CD8-positive, alpha-beta memory T cell (primary cell): ENCODE results near the gene PALM2AKAP2. TPM values are rescaled to one million over a fixed set of nuclear protein-coding genes. Genes with fewer than 3 reads are reported as not detected.
A peak's percentile ranks its signal among the peaks of the same experiment; 100 is the strongest.

Source experiments
- CTCF ChIA-PET: fragments of 350-600 bp; sonication (Branson Sonifier 250); formaldehyde crosslinking; loops from one replicate; lab custom pipeline; 2021; ENCODE audit warnings: antibody characterized with exemption; lab: Charles Lee
- POLR2A ChIA-PET: fragments of 350-600 bp; sonication (Branson Sonifier 250); formaldehyde crosslinking; loops from one replicate; lab custom pipeline; 2021; ENCODE audit warnings: antibody characterized with exemption; lab: Charles Lee
- DNase-seq, 5 donors: peaks; one replicate each; pipeline versions ENCODE4 v3.0.0 to v3.0.0-alpha.2; 2020 to 2022; ENCODE audit warnings: mixed read lengths in 1 of 5
- H3K27ac ChIP-seq: one replicate; pipeline ENCODE4 v1.7.0; 2013; ENCODE audit warnings: low read depth, mild to moderate bottlenecking, low read length, moderate library complexity
- H3K27me3 ChIP-seq: 2 replicates; pipeline ENCODE4 v1.7.0; 2013; ENCODE audit warnings: low read length, mild to moderate bottlenecking; ENCODE audit not compliant: insufficient read depth, poor library complexity, severe bottlenecking
- H3K36me3 ChIP-seq: 2 replicates; pipeline ENCODE4 v1.7.0; 2013; ENCODE audit warnings: mild to moderate bottlenecking, low read length, moderate library complexity; ENCODE audit not compliant: insufficient read depth
- H3K4me1 ChIP-seq: 2 replicates; pipeline ENCODE4 v1.7.0; 2013; ENCODE audit warnings: mild to moderate bottlenecking, low read length, moderate library complexity; ENCODE audit not compliant: insufficient read depth
- H3K4me3 ChIP-seq: 2 replicates; pipeline ENCODE4 v1.7.0; 2013; ENCODE audit warnings: mild to moderate bottlenecking, low read length
- H3K9me3 ChIP-seq: 2 replicates; pipeline ENCODE4 v1.7.0; 2013; ENCODE audit warnings: mild to moderate bottlenecking, low read length
- H3K27ac Mint-ChIP-seq, 8 donors: one replicate each; pipeline ENCODE4 v1.8.0; 2020 to 2021; ENCODE audit warnings: mixed read lengths in 8 of 8, mild to moderate bottlenecking in 6 of 8, inconsistent platforms in 3 of 8, moderate library complexity in 3 of 8
- H3K27me3 Mint-ChIP-seq, 2 donors: one replicate each; pipeline ENCODE4 v1.8.0; 2020 to 2021; ENCODE audit warnings: mixed read lengths in 2 of 2, mild to moderate bottlenecking in 1 of 2, moderate library complexity in 1 of 2
- H3K36me3 Mint-ChIP-seq, 3 donors: one replicate each; pipeline ENCODE4 v1.8.0; 2020 to 2021; ENCODE audit warnings: mixed read lengths in 3 of 3, inconsistent platforms in 1 of 3, mild to moderate bottlenecking in 1 of 3
- H3K4me1 Mint-ChIP-seq, 3 donors: one replicate each; pipeline ENCODE4 v1.8.0; 2020 to 2021; ENCODE audit warnings: mixed read lengths in 3 of 3, inconsistent platforms in 1 of 3, mild to moderate bottlenecking in 1 of 3
- H3K4me3 Mint-ChIP-seq, 7 donors: one replicate each; pipeline ENCODE4 v1.8.0; 2020 to 2021; ENCODE audit warnings: mixed read lengths in 7 of 7, mild to moderate bottlenecking in 6 of 7, moderate library complexity in 4 of 7, inconsistent platforms in 2 of 7
- H3K9me3 Mint-ChIP-seq, 5 donors: one replicate each; pipeline ENCODE4 v1.8.0; 2020 to 2022; ENCODE audit warnings: mixed read lengths in 5 of 5, mild to moderate bottlenecking in 3 of 5, moderate library complexity in 2 of 5, inconsistent platforms in 1 of 5
- polyA plus RNA-seq: library from polyadenylated mRNA; unstranded; fragments of 300-500 nt; fragmentation: Illumina TruSeq; gene quantifications from one replicate; pipeline ENCODE4 v1.2.3, GENCODE V29; 2021
- total RNA-seq, 2 experiments: library from RNA; stranded (reverse); gene quantifications; one replicate each; pipeline ENCODE4 v1.2.3, GENCODE V29; 2021

The PALM2AKAP2 gene
- total and polyA plus RNA-seq, 3 experiments from 2014 or later, result 0.15 TPM; not detected in 2

DNA sequence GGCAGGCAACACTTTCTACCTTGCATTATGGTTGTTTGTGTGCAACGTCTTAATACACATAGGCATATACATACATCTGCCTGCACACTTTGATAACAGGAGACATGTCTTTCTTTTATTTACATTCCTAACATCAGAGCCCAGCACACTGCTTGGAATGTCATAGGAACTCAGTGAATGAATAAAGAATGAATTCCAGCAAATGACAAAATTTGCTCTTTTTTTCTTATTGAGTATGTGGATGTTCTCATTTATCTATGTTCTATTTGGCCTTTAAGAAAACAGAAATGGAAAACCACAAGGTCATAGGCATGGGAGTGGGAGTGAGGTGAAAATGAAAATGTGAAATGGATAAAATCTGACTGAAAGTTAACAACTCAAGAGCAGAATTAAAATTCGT lies 36.3 kb upstream of the PALM2AKAP2 start:
- Mint-ChIP-seq H3K36me3 (no peaks in the 10 kb centered on the region), H3K4me3 (no peak overlapping the region), H3K4me1 (no peaks in the 10 kb centered on the region), H3K27me3 (no peaks in the 10 kb centered on the region), H3K9me3 (peaks cover 0 to 5% (median 0%) of the 10 kb centered on the region in 5 donors), H3K27ac (no peak overlapping the region)
- ChIA-PET POLR2A (no interaction called here), CTCF (no interaction called here)
- no peaks in the 10 kb centered on the region for H3K27me3 ChIP-seq
- H3K4me1 ChIP-seq, result no peaks in the 10 kb centered on the region
- H3K27ac ChIP-seq, result no peak overlapping the region
- no peak overlapping the region for H3K4me3 ChIP-seq
- H3K9me3 ChIP-seq, result no peaks in the 10 kb centered on the region
- no peak for DNase-seq
- H3K36me3 ChIP-seq, result no peaks in the 10 kb centered on the region

DNA sequence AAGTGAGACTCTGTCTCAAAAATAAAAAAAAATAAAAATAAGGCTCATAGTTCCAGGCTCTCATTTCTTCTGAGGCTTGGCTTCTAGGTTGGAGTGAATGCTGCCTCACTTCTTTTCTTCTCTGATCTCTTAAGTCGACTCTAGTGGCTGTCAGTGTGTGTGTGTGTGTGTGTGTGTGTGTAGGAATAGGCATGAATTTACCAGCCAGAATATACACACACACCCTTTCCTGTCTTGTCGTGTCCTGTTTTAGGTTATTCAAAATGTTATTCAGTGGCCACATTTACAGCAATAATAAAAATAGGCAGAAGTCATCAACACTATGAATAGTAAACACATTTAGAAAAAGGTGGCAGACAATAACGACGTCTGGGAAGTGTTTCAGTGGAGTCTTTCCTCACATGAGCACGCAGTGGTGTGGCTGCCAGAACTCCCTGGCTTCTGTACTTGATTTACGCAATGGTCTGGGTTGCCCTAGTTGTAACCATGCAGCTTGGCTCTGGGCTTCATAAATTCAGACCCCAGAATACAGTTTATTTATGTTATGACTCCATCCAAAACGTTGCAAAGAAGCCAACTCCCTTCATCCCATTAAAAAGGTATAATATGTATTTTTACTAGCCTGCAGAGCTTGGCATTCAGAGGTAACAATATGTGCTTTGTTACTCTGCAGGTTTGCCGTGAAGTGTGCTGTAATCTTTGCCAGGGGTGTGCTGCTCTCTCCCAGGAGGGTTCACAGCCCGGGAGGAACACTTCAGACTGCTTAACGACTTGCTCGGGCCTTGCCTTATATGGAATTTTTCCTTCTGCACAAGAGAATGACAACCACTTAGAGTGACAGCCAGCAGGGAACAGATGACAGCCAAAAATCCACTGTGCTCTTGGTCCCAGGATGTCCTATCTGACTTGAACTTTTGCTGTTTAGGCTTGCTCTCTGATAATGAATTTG lies 34.4 kb upstream of the PALM2AKAP2 start:
- H3K36me3 Mint-ChIP-seq, result no peaks in the 10 kb centered on the region
- H3K4me3 Mint-ChIP-seq, result no peak overlapping the region
- no peak overlapping the region for H3K4me3 ChIP-seq
- ChIA-PET CTCF (no interaction called here), POLR2A (no interaction called here)
- no peaks in the 10 kb centered on the region for H3K4me1 ChIP-seq
- H3K9me3 Mint-ChIP-seq, result peaks cover 0 to 5% (median 0%) of the 10 kb centered on the region in 5 donors
- no peaks in the 10 kb centered on the region for H3K27me3 ChIP-seq
- H3K9me3 ChIP-seq, result no peaks in the 10 kb centered on the region
- no peak for DNase-seq
- no peaks in the 10 kb centered on the region for H3K4me1 Mint-ChIP-seq
- H3K27ac ChIP-seq, result no peak overlapping the region
- H3K27me3 Mint-ChIP-seq, result no peaks in the 10 kb centered on the region
- no peaks in the 10 kb centered on the region for H3K36me3 ChIP-seq
- no peak overlapping the region for H3K27ac Mint-ChIP-seq

DNA sequence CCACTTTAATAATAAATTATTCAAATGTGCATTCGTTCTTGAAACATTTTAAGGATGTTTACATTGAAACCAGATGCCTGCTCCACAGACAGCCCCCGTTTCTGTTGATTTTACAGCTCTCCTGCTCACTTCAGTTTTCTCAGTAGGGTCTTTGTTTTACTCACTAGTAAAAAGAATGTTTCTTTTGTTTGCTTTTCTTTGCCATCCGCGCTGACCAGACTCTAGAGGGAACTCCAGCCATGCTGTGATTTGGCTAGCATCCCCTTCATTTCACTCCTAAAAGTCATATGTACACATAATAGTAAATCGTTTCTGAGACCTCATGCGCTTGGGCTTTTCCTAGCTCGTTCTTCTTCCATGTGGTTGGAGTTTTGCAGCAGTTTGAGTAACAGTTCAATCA lies 28.7 kb upstream of the PALM2AKAP2 start:
- Mint-ChIP-seq H3K9me3 (peaks cover 0 to 4% (median 0%) of the 10 kb centered on the region in 5 donors), H3K27me3 (peaks cover 0 to 2% of the 10 kb centered on the region in 2 donors), H3K4me3 (no peak overlapping the region), H3K4me1 (no peaks in the 10 kb centered on the region), H3K36me3 (no peaks in the 10 kb centered on the region), H3K27ac (peak overlapping the region in 1 of 8 donors; percentile 43)
- ChIA-PET CTCF (no interaction called here), POLR2A (no interaction called here)
- no peak overlapping the region for H3K4me3 ChIP-seq
- DNase-seq, result no peak
- H3K27me3 ChIP-seq, result no peaks in the 10 kb centered on the region
- H3K9me3 ChIP-seq, result no peaks in the 10 kb centered on the region
- no peaks in the 10 kb centered on the region for H3K36me3 ChIP-seq
- H3K4me1 ChIP-seq, result no peaks in the 10 kb centered on the region
- no peak overlapping the region for H3K27ac ChIP-seq

DNA sequence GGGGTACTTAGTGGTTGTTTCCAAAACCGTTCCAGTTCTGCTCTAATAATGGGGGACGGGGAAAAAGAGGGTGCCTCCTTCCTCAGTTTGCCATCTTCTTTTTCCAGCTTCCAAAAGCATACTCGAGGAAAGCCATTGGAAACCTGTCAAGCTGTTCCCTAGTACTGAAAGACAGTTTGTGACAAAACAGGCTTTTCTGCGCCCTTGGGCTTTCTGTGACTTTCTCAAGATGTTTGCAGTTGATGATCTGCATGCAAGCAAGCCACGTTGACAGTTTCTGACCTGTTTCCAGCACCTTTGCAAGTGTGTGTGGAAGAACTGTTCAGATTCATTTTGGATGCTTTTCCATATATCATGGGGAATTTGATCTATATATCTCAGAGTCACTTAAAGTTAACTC lies 26.7 kb upstream of the PALM2AKAP2 start:
- no peak overlapping the region for H3K4me3 ChIP-seq
- H3K36me3 Mint-ChIP-seq, result no peaks in the 10 kb centered on the region
- no peaks in the 10 kb centered on the region for H3K36me3 ChIP-seq
- H3K4me1 Mint-ChIP-seq, result no peaks in the 10 kb centered on the region
- no peaks in the 10 kb centered on the region for H3K4me1 ChIP-seq
- H3K9me3 ChIP-seq, result no peaks in the 10 kb centered on the region
- CTCF ChIA-PET, result no interaction called here
- DNase-seq, result no peak
- peaks cover 0 to 2% of the 10 kb centered on the region in 2 donors for H3K27me3 Mint-ChIP-seq
- peaks cover 0 to 4% (median 0%) of the 10 kb centered on the region in 5 donors for H3K9me3 Mint-ChIP-seq
- POLR2A ChIA-PET, result no interaction called here
- H3K4me3 Mint-ChIP-seq, result no peak overlapping the region
- no peaks in the 10 kb centered on the region for H3K27me3 ChIP-seq
- H3K27ac Mint-ChIP-seq, result no peak overlapping the region
- H3K27ac ChIP-seq, result no peak overlapping the region

DNA sequence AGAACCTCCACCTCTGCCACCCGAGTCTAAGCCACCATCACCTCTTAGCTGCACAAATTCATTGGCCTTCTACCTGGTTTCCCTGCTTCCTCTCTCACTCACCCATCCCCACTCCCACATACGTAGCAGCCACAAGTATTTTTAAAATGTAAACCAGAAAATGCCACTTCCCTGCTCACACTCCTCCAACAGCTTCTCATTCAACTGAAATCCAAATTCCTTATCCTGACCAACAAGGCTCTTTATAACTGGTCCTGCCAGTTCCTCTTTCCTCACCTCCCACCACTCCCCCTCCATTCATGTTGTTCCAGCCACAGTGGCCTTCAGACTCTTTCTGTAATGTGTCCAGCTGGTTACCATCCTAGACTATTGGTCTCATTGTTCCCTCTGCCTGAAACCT lies 25.0 kb upstream of the PALM2AKAP2 start:
- Histone ChIP-seq H3K9me3 (no peaks in the 10 kb centered on the region), H3K4me1 (no peaks in the 10 kb centered on the region), H3K27me3 (no peaks in the 10 kb centered on the region), H3K27ac (no peak overlapping the region), H3K36me3 (no peaks in the 10 kb centered on the region), H3K4me3 (no peak overlapping the region)
- Mint-ChIP-seq H3K27ac (no peak overlapping the region), H3K4me1 (no peaks in the 10 kb centered on the region), H3K4me3 (no peak overlapping the region), H3K36me3 (no peaks in the 10 kb centered on the region), H3K27me3 (peaks cover 0 to 4% of the 10 kb centered on the region in 2 donors), H3K9me3 (peaks cover 0 to 7% (median 0%) of the 10 kb centered on the region in 5 donors)
- DNase-seq, result no peak
- POLR2A ChIA-PET, result no interaction called here
- CTCF ChIA-PET, result no interaction called here

DNA sequence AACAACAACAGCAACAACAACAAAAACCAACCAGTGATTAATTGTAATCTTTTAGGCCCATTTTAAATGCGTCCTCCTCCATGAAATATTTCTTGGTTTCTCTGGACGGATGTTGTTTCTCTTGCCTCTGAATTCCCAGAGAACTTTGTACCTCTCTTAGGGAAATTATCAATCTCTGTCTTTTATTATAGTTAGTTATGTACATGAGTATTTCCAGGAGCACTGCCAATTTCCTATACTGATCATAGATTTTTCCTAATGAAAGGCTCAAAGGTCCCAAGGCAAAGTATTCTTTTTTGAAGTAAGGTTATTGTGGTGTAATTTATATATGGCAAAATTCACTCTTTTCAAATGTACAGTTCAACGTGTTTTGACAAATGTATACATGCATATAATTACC lies 20.4 kb upstream of the PALM2AKAP2 start:
- peaks cover 0 to 7% (median 3%) of the 10 kb centered on the region in 5 donors for H3K9me3 Mint-ChIP-seq
- no peaks in the 10 kb centered on the region for H3K4me1 Mint-ChIP-seq
- Histone ChIP-seq H3K4me1 (no peaks in the 10 kb centered on the region), H3K4me3 (no peak overlapping the region), H3K9me3 (no peaks in the 10 kb centered on the region), H3K27ac (no peak overlapping the region), H3K36me3 (no peaks in the 10 kb centered on the region), H3K27me3 (no peaks in the 10 kb centered on the region)
- ChIA-PET CTCF (no interaction called here), POLR2A (no interaction called here)
- DNase-seq, result no peak
- H3K4me3 Mint-ChIP-seq, result no peak overlapping the region
- no peak overlapping the region for H3K27ac Mint-ChIP-seq
- H3K27me3 Mint-ChIP-seq, result peaks cover 0 to 10% of the 10 kb centered on the region in 2 donors
- no peaks in the 10 kb centered on the region for H3K36me3 Mint-ChIP-seq

DNA sequence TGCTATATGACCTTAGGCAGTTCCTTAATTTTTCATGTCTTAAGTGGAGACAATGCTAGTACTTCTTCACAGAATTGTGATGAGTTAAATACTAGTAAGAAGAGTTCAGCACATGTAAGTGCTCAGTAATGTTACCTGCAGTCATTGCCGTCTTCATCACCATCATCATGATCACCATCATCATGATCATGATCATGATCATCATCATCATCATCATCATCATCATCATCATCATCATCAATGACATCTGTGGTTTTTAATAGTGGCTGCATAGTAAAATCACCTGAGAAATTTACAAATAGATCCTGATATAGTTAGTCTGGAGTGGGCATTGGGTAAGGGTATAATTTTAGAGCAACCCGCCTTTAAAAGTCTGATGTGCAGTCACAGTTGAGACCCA lies 14.7 kb upstream of the PALM2AKAP2 start:
- Histone ChIP-seq H3K4me1 (no peaks in the 10 kb centered on the region), H3K36me3 (no peaks in the 10 kb centered on the region), H3K27ac (no peak overlapping the region), H3K9me3 (no peaks in the 10 kb centered on the region), H3K4me3 (no peak overlapping the region), H3K27me3 (no peaks in the 10 kb centered on the region)
- POLR2A ChIA-PET, result no interaction called here
- CTCF ChIA-PET, result no interaction called here
- no peaks in the 10 kb centered on the region for H3K36me3 Mint-ChIP-seq
- H3K4me3 Mint-ChIP-seq, result no peak overlapping the region
- H3K9me3 Mint-ChIP-seq, result peaks cover 0 to 5% (median 0%) of the 10 kb centered on the region in 5 donors
- no peaks in the 10 kb centered on the region for H3K4me1 Mint-ChIP-seq
- no peak for DNase-seq
- H3K27ac Mint-ChIP-seq, result no peak overlapping the region
- peaks cover 0 to 9% of the 10 kb centered on the region in 2 donors for H3K27me3 Mint-ChIP-seq

DNA sequence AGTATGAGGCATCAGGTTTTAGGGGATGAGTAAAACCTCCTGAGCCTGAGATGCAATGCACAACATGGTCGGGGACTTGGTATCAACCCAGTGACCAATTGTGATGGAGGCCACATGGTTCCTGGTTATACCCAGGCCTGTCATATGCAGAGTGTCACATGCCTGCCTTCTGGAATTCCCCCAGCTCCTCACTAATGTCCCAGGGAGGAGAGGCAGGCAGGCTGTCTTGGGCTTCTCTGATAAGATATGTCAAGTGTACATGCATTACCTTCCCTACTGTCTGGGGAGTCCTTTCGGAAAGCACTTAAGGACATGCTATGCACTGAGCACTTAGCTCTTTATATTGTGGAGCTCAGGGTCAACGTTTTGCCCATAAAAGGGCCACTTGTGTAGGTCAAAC lies 14.2 kb upstream of the PALM2AKAP2 start:
- no peaks in the 10 kb centered on the region for H3K9me3 ChIP-seq
- H3K36me3 Mint-ChIP-seq, result no peaks in the 10 kb centered on the region
- peaks cover 0 to 5% (median 0%) of the 10 kb centered on the region in 5 donors for H3K9me3 Mint-ChIP-seq
- no peaks in the 10 kb centered on the region for H3K27me3 ChIP-seq
- no peaks in the 10 kb centered on the region for H3K36me3 ChIP-seq
- ChIA-PET POLR2A (no interaction called here), CTCF (no interaction called here)
- no peak overlapping the region for H3K4me3 Mint-ChIP-seq
- no peaks in the 10 kb centered on the region for H3K4me1 Mint-ChIP-seq
- H3K4me1 ChIP-seq, result no peaks in the 10 kb centered on the region
- H3K27me3 Mint-ChIP-seq, result peaks cover 0 to 9% of the 10 kb centered on the region in 2 donors
- no peak overlapping the region for H3K4me3 ChIP-seq
- H3K27ac ChIP-seq, result no peak overlapping the region
- H3K27ac Mint-ChIP-seq, result no peak overlapping the region
- DNase-seq, result no peak
